Astrocyte of the hippocampus (primary cell): Measurements from ENCODE around the gene CPM.
"Not testable (repeated sequence)": the region's sequence is repeated elsewhere in the genome, so short reads cannot be mapped to it uniquely, and the experiment has no call there.

Source experiments
- DNase-seq: peaks from one replicate; pipeline ENCODE4 v3.0.0; 2011; ENCODE audit warnings: low read depth, low spot score

Gene CPM

DNA sequence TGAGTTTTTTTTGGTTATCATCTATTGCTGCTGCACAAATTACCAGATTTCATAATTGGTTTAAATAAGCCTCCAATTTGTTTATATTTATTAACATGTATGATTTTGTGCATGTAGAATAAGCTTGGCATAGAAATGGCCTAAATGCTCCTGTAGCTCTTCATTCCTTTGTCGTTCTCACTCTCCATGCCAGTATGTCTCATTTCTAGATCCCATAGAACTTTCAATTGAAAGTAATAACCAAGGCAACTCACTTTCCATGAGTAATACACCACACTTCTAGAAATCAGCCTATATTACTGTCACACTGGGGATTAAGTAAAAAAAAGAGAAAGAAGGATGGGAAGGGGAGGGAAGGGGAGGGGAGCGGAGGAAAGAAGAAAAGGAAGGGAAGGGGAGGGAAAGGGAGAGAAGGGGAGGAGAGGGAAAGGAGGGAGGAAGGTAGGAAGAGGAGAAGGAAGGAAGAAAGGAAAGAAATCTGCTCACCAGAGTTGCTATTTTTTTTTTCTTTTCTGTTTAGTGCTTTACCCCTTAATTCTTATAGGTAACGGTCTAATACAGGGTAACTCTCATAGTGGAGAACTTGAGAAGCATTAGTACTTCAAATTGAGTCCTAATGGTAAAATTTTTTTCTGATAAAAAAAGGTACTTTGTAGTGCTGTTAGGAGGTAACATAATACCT lies 79.4 kb downstream of the CPM start:
- no peak for DNase-seq

GRCh38 chr12:68851592-68852306 lies 81.2 kb downstream of the CPM start:
- no peak for DNase-seq

DNA sequence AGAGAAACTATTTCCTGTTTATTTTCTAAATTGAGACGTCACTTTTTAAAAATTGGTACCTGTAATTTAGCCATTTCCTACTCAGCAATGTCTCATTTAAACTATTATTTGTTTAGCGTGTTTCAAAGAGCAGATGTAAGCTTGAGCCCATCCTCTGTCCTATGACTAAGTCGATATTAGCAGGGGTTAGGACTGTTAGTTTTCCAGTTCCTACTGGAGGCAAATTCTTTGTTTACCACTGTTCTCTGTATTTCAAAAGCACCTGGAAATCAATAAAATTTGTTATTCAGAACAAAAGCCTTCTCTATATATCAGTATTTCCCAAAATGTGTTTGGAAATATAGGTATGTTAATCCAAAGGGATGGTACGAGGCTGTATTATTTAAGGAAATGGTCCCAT lies 82.6 kb downstream of the CPM start:
- no peak for DNase-seq

GRCh38 chr12:68846811-68847210 lies 86.2 kb downstream of the CPM start:
- no peak for DNase-seq

- no peak for DNase-seq
These were observed 87.9 kb downstream of the CPM start for GRCh38 chr12:68844788-68845695.

DNA sequence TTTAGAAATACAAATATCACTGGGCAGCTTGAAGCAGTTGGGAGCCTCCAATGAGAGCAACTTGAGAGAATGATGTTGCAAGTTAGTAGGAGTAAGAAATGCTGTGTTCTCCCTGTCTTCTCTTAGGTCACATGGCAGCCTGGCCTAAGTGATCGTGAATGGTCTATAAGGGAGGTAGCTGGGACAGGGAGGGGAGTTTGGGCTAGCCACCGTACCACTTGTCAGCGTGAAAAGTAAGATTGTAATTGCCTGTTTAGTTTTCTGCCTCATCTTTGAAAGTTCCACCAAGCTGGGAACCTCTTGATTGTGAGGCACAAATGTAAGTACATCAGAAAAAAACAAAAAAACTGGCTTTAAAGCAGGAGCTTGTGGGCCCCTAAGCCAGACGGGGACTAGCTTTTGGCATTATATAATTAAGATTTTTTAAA lies 88.6 kb downstream of the CPM start:
- DNase-seq = no peak

DNA sequence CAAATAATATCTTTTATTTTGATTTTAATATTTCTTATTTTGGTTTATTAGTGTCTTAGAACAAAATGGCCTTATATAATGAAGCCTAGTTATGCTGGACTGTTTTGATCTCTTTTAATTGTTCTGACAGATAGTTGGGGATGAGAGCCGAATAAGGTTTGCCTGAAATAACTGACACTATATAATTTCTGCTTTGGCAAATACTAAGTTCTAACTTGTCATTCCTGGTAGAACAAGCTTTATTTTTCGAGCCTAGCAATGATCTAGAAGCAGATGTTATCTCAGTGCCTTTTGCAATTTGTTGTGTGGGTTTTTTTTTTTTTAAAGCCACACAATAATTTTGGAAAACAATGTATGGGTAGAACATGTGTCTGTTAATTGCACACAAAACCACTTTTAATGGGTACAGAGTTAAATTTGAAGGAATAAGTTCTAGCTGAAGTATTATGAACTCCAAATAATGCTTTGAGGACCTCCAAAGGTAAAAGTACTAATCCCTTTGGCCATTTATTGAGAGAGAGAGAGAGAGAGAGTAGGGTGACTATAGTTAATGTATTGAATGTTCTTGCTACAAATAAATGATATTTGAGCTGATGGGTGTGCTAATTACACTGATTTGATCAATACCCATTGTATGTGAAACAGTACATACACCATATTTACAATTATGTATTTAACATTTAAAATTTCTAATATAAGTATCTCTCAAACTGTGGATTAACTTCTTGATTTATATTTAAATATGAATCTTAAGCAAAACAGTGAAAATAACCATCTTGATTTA lies 90.0 kb downstream of the CPM start:
- DNase-seq = no peak

DNA sequence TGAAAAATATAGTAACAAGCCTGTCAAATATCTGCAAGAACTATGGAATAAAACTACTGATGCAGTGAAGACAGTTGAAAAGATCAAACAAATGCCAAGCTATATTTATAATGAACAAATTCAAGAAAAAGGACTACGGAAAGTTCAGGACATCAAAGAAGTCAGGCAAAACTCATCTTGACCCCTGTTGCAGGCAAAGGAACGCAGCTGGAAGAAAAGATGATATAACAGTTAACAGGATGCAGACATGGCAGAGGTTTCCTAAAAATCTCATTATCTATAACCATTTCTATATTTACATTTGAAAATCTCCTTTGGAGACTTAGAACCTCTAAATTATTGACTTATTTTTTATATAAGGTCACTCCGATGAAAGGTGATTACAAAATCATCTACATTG lies 90.8 kb downstream of the CPM start:
- no peak for DNase-seq

- no peak for DNase-seq
These were observed 91.3 kb downstream of the CPM start for GRCh38 chr12:68841717-68842116.

GRCh38 chr12:68841175-68841574 lies 91.8 kb downstream of the CPM start:
- DNase-seq = not testable (repeated sequence)

DNA sequence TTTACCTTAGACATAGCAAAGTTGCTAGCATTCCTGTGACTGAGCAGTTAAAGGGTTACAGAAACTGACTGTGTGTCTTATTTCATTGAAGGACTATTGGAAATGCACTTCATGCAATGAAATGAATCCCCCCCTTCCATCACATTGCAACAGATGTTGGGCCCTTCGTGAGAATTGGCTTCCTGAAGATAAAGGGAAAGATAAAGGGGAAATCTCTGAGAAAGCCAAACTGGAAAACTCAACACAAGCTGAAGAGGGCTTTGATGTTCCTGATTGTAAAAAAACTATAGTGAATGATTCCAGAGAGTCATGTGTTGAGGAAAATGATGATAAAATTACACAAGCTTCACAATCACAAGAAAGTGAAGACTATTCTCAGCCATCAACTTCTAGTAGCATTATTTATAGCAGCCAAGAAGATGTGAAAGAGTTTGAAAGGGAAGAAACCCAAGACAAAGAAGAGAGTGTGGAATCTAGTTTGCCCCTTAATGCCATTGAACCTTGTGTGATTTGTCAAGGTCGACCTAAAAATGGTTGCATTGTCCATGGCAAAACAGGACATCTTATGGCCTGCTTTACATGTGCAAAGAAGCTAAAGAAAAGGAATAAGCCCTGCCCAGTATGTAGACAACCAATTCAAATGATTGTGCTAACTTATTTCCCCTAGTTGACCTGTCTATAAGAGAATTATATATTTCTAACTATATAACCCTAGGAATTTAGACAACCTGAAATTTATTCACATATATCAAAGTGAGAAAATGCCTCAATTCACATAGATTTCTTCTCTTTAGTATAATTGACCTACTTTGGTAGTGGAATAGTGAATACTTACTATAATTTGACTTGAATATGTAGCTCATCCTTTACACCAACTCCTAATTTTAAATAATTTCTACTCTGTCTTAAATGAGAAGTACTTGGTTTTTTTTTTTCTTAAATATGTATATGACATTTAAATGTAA lies 93.5 kb downstream of the CPM start:
- no peak for DNase-seq

DNA sequence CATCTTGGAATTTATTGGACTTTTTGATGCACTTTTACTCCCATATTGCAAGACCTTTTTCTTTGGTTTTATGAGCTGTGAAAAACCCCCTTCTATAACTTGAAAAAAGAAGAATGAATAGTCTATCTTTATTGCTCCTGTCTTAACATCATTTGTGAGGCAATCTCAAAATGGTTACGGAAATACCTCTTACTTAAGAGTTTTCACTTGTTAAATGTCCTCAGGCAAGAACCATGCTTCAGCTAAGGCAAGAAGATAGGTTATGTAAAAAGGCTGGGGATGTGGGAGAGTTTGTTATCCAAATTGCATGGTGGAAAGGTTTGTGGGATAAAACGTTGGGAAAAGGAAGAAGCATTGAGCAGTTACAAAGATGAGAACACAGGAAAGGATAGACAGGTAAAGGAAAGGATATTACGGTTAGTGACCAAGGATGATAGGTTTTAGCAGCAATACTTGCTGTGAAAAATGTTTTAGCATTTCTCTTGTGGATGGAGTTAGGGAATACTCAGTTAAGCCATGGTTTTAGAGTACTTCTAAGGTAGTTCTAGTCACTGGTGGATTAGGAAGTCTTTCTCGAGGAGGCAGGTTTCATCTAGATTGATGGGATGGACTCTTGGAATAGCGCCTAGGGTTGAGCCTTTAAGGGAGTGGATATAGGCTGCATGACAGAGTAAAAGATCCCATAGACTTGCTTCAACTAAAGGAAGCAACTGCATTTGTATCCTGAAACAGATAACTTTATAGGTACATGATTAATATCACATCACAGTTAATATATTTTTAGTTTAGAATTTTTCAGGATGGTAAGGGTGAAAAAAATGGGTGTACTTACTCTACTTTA lies 94.7 kb downstream of the CPM start:
- no peak for DNase-seq

DNA sequence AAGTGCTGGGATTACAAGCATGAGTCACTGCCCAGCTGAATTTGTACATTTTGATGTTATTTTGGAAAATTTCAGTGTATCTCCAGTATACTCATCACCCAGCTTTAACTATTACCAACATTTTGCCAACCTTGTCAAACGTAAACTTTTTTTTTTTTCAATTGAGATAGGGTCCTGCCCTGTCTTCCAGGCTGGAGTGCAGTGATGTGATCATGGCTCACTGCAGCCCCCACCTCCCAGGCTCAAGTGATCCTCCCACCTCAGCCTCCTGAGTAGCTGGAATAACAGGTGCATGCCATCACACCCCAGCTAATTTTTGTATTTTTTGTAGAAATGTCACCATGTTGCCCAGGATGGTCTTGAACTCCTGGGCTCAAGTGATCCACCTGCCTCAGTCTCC lies 95.8 kb downstream of the CPM start:
- DNase-seq = no peak

GRCh38 chr12:68835333-68835908 lies 97.5 kb downstream of the CPM start:
- no peak for DNase-seq

- DNase-seq = no peak
These were observed 99.5 kb downstream of the CPM start for GRCh38 chr12:68833508-68833907.

DNA sequence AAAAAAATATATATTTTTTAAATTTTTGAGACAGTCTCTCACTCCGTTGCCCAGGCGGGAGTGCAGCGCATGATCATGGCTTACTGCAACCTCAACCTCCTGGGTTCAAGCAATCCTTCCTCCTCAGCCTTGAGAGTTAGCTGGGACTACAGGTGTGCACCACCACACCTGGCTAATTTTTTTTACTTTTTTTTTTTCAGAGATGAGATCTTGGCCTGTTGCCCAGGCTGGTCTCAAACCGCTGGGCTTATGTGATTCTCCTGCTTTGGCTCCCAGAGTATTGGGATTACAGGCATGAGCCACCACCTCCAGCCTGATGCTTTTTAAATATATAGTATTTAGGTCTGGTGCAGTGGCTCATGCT lies 100.5 kb downstream of the CPM start:
- no peak for DNase-seq

- DNase-seq = no peak
These were observed 101.0 kb downstream of the CPM start for GRCh38 chr12:68831751-68832503.

- no peak for DNase-seq
These were observed 101.7 kb downstream of the CPM start for GRCh38 chr12:68831272-68831671.
